ENCODE results near the gene VIM. TPM values are rescaled to one million over a fixed set of nuclear protein-coding genes. Genes with fewer than 3 reads are reported as not detected.

VIM gene
- total and polyA plus RNA-seq, 2 donors = 696 to 781 TPM

- DNase-seq (ENCODE audit: low read depth in 6 of 9, low spot score in 9 of 9) = no peak
- H3K36me3 ChIP-seq (ENCODE audit: control insufficient read depth in 2 of 2, insufficient read depth in 2 of 2, low read length in 1 of 2) = no peaks in the 10 kb centered on the region
- no peaks in the 10 kb centered on the region for H3K4me1 ChIP-seq (ENCODE audit: control insufficient read depth in 2 of 2, insufficient read depth in 2 of 2, low read length in 2 of 2)
Measured at GRCh38 chr10:17214971-17215781, 12.9 kb upstream of the VIM start.

DNA sequence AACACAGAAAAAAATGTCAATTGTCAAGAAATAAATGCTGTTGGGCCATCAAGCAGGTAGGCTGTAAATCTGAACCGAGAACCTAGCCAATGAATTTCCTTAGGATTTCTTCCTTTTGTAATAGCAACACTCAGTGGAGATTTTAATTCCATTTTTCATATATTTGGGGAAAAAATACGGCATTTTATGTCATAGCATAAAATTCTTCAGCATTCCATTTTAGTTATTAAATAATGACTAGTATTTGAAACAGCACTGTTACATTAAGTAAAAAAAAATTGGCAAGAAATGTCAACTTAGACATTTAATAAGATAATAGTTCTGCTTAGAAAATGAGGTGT lies 12.3 kb upstream of the VIM start:
- H3K36me3 ChIP-seq (ENCODE audit: control insufficient read depth in 2 of 2, insufficient read depth in 2 of 2, low read length in 1 of 2) = no peaks in the 10 kb centered on the region
- no peaks in the 10 kb centered on the region for H3K9me3 ChIP-seq (ENCODE audit: control insufficient read depth in 2 of 2, insufficient read depth in 1 of 2, low read length in 1 of 2)
- H3K4me1 ChIP-seq (ENCODE audit: control insufficient read depth in 2 of 2, insufficient read depth in 2 of 2, low read length in 2 of 2) = no peaks in the 10 kb centered on the region
- WGBS = 95% methylated on average over 2 of the region's 2 CpGs
- H3K27me3 ChIP-seq (ENCODE audit: control insufficient read depth in 2 of 2, insufficient read depth in 1 of 2, low read length in 1 of 2) = no peaks in the 10 kb centered on the region
- no peak overlapping the region for H3K27ac ChIP-seq (ENCODE audit: low read depth in 1 of 2, low read length in 1 of 2)
- H3K4me3 ChIP-seq (ENCODE audit: low read length in 2 of 2) = no peak overlapping the region
- DNase-seq (ENCODE audit: low read depth in 6 of 9, low spot score in 9 of 9) = no peak

More at GRCh38 chr10:17214971-17215781, 12.9 kb upstream of the VIM start:
- Histone ChIP-seq H3K27me3 (ENCODE audit: control insufficient read depth in 2 of 2, insufficient read depth in 1 of 2, low read length in 1 of 2) (no peaks in the 10 kb centered on the region), H3K27ac (ENCODE audit: low read depth in 1 of 2, low read length in 1 of 2) (no peak overlapping the region), H3K4me3 (ENCODE audit: low read length in 2 of 2) (no peak overlapping the region), H3K9me3 (ENCODE audit: control insufficient read depth in 2 of 2, insufficient read depth in 1 of 2, low read length in 1 of 2) (no peaks in the 10 kb centered on the region)
- 88% methylated on average over 9 of the region's 9 CpGs for WGBS

DNA sequence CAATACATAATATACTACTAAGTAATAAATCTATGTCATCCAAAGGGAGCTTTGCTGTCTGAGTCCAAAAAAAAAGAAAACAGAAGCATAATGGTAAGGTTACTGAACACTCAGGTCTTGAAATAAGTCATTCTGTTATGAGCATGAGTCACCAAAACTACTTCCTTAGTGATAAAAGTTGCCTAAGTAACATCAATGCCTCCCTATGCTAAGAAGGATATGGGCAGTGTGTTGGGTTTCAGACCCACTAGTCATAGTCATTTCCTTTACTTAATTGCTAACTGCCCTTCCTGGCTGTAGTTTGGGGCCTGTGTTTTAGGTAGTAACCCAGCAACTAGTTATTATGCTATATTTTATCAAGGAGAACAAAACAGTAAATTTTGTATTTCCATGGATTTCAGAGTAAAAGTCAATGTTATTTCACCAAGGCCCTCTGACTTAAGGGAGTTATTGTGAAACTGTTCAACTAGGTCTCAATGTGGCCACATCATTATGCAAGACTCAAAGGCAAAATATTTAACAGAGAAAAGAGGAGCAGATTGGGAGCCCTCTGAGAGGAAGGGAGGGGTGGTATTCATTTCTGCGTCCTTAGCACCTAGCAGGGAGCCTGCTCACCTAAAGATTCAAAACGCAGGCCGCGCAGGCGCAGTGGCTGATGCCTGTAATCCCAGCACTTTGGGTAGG lies 11.7 kb upstream of the VIM start:
- H3K27me3 ChIP-seq (ENCODE audit: control insufficient read depth in 2 of 2, insufficient read depth in 1 of 2, low read length in 1 of 2) = no peaks in the 10 kb centered on the region
- DNase-seq (ENCODE audit: low read depth in 6 of 9, low spot score in 9 of 9) = peak in 1 of 9 donors; percentile 42
- no peaks in the 10 kb centered on the region for H3K36me3 ChIP-seq (ENCODE audit: control insufficient read depth in 2 of 2, insufficient read depth in 2 of 2, low read length in 1 of 2)
- H3K9me3 ChIP-seq (ENCODE audit: control insufficient read depth in 2 of 2, insufficient read depth in 1 of 2, low read length in 1 of 2) = no peaks in the 10 kb centered on the region
- no peak overlapping the region for H3K4me3 ChIP-seq (ENCODE audit: low read length in 2 of 2)
- H3K27ac ChIP-seq (ENCODE audit: low read depth in 1 of 2, low read length in 1 of 2) = peak overlapping the region; percentile 44 to 53
- H3K4me1 ChIP-seq (ENCODE audit: control insufficient read depth in 2 of 2, insufficient read depth in 2 of 2, low read length in 2 of 2) = no peaks in the 10 kb centered on the region
- 96% methylated on average over 5 of the region's 5 CpGs for WGBS

- no peak for DNase-seq (ENCODE audit: low read depth in 6 of 9, low spot score in 9 of 9)
- Histone ChIP-seq H3K4me3 (ENCODE audit: low read length in 2 of 2) (no peak overlapping the region), H3K9me3 (ENCODE audit: control insufficient read depth in 2 of 2, insufficient read depth in 1 of 2, low read length in 1 of 2) (no peaks in the 10 kb centered on the region), H3K36me3 (ENCODE audit: control insufficient read depth in 2 of 2, insufficient read depth in 2 of 2, low read length in 1 of 2) (no peaks in the 10 kb centered on the region), H3K27me3 (ENCODE audit: control insufficient read depth in 2 of 2, insufficient read depth in 1 of 2, low read length in 1 of 2) (no peaks in the 10 kb centered on the region), H3K27ac (ENCODE audit: low read depth in 1 of 2, low read length in 1 of 2) (peak overlapping the region; percentile 44 to 53), H3K4me1 (ENCODE audit: control insufficient read depth in 2 of 2, insufficient read depth in 2 of 2, low read length in 2 of 2) (no peaks in the 10 kb centered on the region)
- WGBS = 95% methylated on average over 6 of the region's 6 CpGs
Measured at GRCh38 chr10:17216901-17217395, 11.1 kb upstream of the VIM start.

DNA sequence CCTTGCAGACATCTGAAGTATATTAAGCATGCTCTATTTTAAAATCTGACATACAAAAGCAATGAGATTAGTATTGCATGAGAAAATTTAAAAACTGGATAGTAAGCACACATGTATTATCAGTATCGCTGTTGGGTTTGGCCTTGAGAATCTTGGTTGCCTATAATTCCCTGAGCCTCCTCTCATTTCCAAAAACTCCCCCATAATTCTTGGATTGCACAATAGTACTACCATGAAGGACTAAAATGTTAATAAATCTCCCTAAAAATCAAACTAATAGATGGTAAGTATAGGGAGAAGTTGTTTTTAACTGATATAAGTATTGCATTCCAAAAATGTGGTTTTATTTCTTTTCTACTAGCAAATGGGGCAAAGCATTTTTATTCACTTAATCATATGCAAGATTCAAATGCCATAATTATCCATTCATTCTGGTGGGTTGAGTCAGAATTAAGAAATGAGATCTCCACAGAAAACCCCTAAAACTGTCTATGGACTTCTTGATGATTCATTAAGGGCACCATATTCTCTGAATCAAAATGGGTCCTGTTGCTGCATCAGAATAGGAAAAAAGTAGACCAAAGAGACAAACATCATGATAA lies 10.3 kb upstream of the VIM start:
- Histone ChIP-seq H3K27me3 (ENCODE audit: control insufficient read depth in 2 of 2, insufficient read depth in 1 of 2, low read length in 1 of 2) (no peaks in the 10 kb centered on the region), H3K36me3 (ENCODE audit: control insufficient read depth in 2 of 2, insufficient read depth in 2 of 2, low read length in 1 of 2) (no peaks in the 10 kb centered on the region), H3K9me3 (ENCODE audit: control insufficient read depth in 2 of 2, insufficient read depth in 1 of 2, low read length in 1 of 2) (no peaks in the 10 kb centered on the region), H3K4me1 (ENCODE audit: control insufficient read depth in 2 of 2, insufficient read depth in 2 of 2, low read length in 2 of 2) (no peaks in the 10 kb centered on the region), H3K4me3 (ENCODE audit: low read length in 2 of 2) (no peak overlapping the region), H3K27ac (ENCODE audit: low read depth in 1 of 2, low read length in 1 of 2) (no peak overlapping the region)
- WGBS = 100% methylated on average over 1 of the region's 1 CpG
- DNase-seq (ENCODE audit: low read depth in 6 of 9, low spot score in 9 of 9) = no peak

GRCh38 chr10:17219024-17219423 lies 9.0 kb upstream of the VIM start:
- H3K4me3 ChIP-seq (ENCODE audit: low read length in 2 of 2) = no peak overlapping the region
- H3K36me3 ChIP-seq (ENCODE audit: control insufficient read depth in 2 of 2, insufficient read depth in 2 of 2, low read length in 1 of 2) = no peaks in the 10 kb centered on the region
- H3K27me3 ChIP-seq (ENCODE audit: control insufficient read depth in 2 of 2, insufficient read depth in 1 of 2, low read length in 1 of 2) = no peaks in the 10 kb centered on the region
- no peaks in the 10 kb centered on the region for H3K9me3 ChIP-seq (ENCODE audit: control insufficient read depth in 2 of 2, insufficient read depth in 1 of 2, low read length in 1 of 2)
- DNase-seq (ENCODE audit: low read depth in 6 of 9, low spot score in 9 of 9) = no peak
- no peaks in the 10 kb centered on the region for H3K4me1 ChIP-seq (ENCODE audit: control insufficient read depth in 2 of 2, insufficient read depth in 2 of 2, low read length in 2 of 2)
- no peak overlapping the region for H3K27ac ChIP-seq (ENCODE audit: low read depth in 1 of 2, low read length in 1 of 2)
- 97% methylated on average over 2 of the region's 2 CpGs for WGBS

- Histone ChIP-seq H3K9me3 (ENCODE audit: control insufficient read depth in 2 of 2, insufficient read depth in 1 of 2, low read length in 1 of 2) (no peaks in the 10 kb centered on the region), H3K27ac (ENCODE audit: low read depth in 1 of 2, low read length in 1 of 2) (no peak overlapping the region), H3K4me3 (ENCODE audit: low read length in 2 of 2) (no peak overlapping the region), H3K27me3 (ENCODE audit: control insufficient read depth in 2 of 2, insufficient read depth in 1 of 2, low read length in 1 of 2) (no peaks in the 10 kb centered on the region), H3K36me3 (ENCODE audit: control insufficient read depth in 2 of 2, insufficient read depth in 2 of 2, low read length in 1 of 2) (no peaks in the 10 kb centered on the region), H3K4me1 (ENCODE audit: control insufficient read depth in 2 of 2, insufficient read depth in 2 of 2, low read length in 2 of 2) (no peaks in the 10 kb centered on the region)
- no peak for DNase-seq (ENCODE audit: low read depth in 6 of 9, low spot score in 9 of 9)
- 97% methylated on average over 1 of the region's 1 CpG for WGBS
Measured at GRCh38 chr10:17220652-17221100, 7.4 kb upstream of the VIM start.

DNA sequence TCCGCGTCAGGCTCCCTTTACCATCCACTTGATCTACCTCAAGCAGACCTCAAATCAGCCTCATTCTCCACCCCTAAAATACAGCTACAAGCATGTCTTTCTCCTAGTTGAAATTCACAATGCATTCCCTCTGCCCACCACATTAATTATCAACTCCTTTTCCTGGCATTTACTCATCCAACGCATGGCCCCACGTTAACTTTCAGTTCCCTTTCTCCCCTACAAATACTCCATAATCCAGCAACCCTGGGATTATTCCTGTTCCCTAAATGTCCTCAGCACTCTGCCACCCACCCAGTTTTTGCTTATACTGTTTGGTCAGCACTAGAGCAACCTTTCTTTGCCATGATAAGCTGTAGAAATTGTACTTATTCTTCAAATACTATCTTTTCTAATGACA lies 5.7 kb upstream of the VIM start:
- Histone ChIP-seq H3K27me3 (ENCODE audit: control insufficient read depth in 2 of 2, insufficient read depth in 1 of 2, low read length in 1 of 2) (no peaks in the 10 kb centered on the region), H3K4me3 (ENCODE audit: low read length in 2 of 2) (no peak overlapping the region), H3K9me3 (ENCODE audit: control insufficient read depth in 2 of 2, insufficient read depth in 1 of 2, low read length in 1 of 2) (no peaks in the 10 kb centered on the region), H3K4me1 (ENCODE audit: control insufficient read depth in 2 of 2, insufficient read depth in 2 of 2, low read length in 2 of 2) (peaks cover 0 to 5% of the 10 kb centered on the region in 2 donors), H3K36me3 (ENCODE audit: control insufficient read depth in 2 of 2, insufficient read depth in 2 of 2, low read length in 1 of 2) (no peaks in the 10 kb centered on the region), H3K27ac (ENCODE audit: low read depth in 1 of 2, low read length in 1 of 2) (no peak overlapping the region)
- 75% methylated on average over 4 of the region's 4 CpGs for WGBS
- DNase-seq (ENCODE audit: low read depth in 6 of 9, low spot score in 9 of 9) = no peak

DNA sequence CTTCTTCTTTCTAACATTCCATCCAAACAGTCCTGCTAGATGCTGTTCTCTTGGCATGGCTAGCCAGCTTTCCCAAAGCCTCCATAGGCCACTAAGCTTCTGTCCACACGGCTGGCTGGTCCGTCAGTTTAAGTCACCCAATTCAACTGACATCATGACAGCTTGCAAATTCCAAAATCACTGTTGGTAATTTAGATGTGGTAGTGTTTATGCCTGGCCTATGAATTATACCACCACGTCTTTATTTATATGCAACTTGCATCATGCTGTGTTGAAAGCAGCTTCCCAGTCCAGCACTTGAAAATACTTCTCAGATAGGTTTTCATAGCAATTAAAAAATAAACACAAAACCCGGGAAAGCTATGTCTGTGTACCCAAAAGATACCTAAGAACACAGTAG lies 2.2 kb upstream of the VIM start:
- no peak for DNase-seq (ENCODE audit: low read depth in 6 of 9, low spot score in 9 of 9)
- Histone ChIP-seq H3K27ac (ENCODE audit: low read depth in 1 of 2, low read length in 1 of 2) (no peak overlapping the region), H3K9me3 (ENCODE audit: control insufficient read depth in 2 of 2, insufficient read depth in 1 of 2, low read length in 1 of 2) (peaks cover 0 to 2% of the 10 kb centered on the region in 2 donors), H3K27me3 (ENCODE audit: control insufficient read depth in 2 of 2, insufficient read depth in 1 of 2, low read length in 1 of 2) (peaks cover 0 to 2% of the 10 kb centered on the region in 2 donors), H3K4me1 (ENCODE audit: control insufficient read depth in 2 of 2, insufficient read depth in 2 of 2, low read length in 2 of 2) (peaks cover 3 to 15% of the 10 kb centered on the region in 2 donors), H3K4me3 (ENCODE audit: low read length in 2 of 2) (no peak overlapping the region), H3K36me3 (ENCODE audit: control insufficient read depth in 2 of 2, insufficient read depth in 2 of 2, low read length in 1 of 2) (peaks cover 0 to 1% of the 10 kb centered on the region in 2 donors)
- 97% methylated on average over 4 of the region's 4 CpGs for WGBS

Measured in thymus (tissue), 11 donors.